Measurements from ENCODE around the gene ZCWPW1. TPM values are rescaled to one million over a fixed set of nuclear protein-coding genes. Genes with fewer than 3 reads are reported as not detected.

ZCWPW1 gene
- total RNA-seq, 2 donors from 2014 or later: 5.5 to 34.6 TPM

DNA sequence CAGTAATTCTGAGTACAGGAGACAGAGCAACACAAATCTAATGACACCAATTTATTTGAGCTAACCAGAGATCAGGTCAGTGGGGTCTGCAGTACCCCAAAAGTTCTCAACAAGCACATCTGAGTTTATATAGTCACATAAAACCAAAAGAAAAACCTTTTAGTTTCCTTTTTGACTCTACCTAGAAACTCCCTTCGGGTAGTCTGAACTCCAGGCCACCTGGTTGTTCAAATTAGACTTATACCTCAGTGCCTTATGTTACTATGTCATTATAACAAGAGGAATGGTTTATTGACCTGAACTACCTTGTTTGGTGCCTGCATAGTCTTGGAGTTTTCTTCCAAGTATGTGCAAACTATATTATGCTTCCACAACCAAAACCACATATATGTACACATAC is 14.6 kb downstream of the ZCWPW1 start:
- 87% methylated on average over 1 of the region's 1 CpG for whole genome bisulfite sequencing
- no peak overlapping the region for H3K4me3 ChIP-seq
- H3K4me1 ChIP-seq (replicated peaks): no peaks in the 10 kb centered on the region
- no peaks in the 10 kb centered on the region for H3K9me3 ChIP-seq
- H3K27ac ChIP-seq: no peak overlapping the region
- intact Hi-C loops (cut with DNase I): no loop called here
- no peaks in the 10 kb centered on the region for H3K27me3 ChIP-seq (replicated peaks; ENCODE audit: insufficient read depth)
- no peak for DNase-seq (ENCODE audit: low spot score)
- H3K36me3 ChIP-seq: no peaks in the 10 kb centered on the region
- TF ChIP-seq POLR2AphosphoS5 (IDR thresholded peaks at IDR 0.05) (no peak), POLR2A (IDR thresholded peaks at IDR 0.05) (no peak)
- TF ChIP-seq, protein P1, sequence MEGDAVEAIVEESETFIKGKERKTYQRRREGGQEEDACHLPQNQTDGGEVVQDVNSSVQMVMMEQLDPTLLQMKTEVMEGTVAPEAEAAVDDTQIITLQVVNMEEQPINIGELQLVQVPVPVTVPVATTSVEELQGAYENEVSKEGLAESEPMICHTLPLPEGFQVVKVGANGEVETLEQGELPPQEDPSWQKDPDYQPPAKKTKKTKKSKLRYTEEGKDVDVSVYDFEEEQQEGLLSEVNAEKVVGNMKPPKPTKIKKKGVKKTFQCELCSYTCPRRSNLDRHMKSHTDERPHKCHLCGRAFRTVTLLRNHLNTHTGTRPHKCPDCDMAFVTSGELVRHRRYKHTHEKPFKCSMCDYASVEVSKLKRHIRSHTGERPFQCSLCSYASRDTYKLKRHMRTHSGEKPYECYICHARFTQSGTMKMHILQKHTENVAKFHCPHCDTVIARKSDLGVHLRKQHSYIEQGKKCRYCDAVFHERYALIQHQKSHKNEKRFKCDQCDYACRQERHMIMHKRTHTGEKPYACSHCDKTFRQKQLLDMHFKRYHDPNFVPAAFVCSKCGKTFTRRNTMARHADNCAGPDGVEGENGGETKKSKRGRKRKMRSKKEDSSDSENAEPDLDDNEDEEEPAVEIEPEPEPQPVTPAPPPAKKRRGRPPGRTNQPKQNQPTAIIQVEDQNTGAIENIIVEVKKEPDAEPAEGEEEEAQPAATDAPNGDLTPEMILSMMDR (IDR thresholded peaks at IDR 0.05): no peak

DNA sequence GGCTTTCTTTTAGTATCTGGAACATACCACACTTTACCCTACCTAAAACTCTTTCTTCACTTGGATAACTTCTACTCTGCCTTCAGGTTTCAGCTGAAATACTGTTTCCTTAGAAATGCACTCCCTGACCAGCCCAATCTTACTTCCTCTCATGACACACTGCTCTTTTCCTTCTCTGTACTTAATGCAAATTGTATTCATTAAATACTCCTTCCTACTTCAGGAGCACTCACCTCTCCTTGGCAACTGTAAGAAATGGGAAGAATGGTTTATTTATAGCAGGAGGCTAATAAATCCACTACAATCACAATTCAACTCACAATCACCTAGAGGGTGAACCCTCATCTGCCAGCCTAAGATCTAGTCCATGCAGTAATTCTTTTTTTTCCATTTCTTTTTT is 15.2 kb downstream of the ZCWPW1 start:
- Histone ChIP-seq H3K4me3 (no peak overlapping the region), H3K27me3 (replicated peaks; ENCODE audit: insufficient read depth) (no peaks in the 10 kb centered on the region), H3K4me1 (replicated peaks) (no peaks in the 10 kb centered on the region), H3K36me3 (no peaks in the 10 kb centered on the region), H3K27ac (no peak overlapping the region), H3K9me3 (no peaks in the 10 kb centered on the region)
- no peak for TF ChIP-seq POLR2AphosphoS5 (IDR thresholded peaks at IDR 0.05)
- TF ChIP-seq, protein P1 (IDR thresholded peaks at IDR 0.05): no peak
- intact Hi-C loops (cut with DNase I): no loop called here
- no peak for DNase-seq (ENCODE audit: low spot score)

DNA sequence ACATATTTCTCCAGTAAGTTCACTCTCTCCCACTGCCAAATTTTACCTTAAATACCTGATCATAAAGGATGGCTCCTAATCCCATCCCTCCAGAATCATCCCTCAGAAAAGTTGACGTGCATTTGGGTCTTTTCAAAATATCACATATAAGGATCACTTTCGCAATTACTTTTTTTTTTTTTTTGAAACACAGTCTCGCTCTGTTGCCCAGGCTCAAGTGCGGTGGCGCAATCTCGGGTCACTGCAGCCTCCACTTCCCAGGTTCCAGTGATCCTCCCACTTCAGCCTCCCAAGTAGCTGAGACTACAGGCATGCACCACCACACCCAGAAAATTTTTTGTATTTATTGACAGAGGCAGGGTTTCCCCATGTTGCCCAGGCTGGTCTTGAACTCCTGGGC is 17.4 kb downstream of the ZCWPW1 start:
- Histone ChIP-seq H3K36me3 (no peaks in the 10 kb centered on the region), H3K27ac (no peak overlapping the region), H3K9me3 (no peaks in the 10 kb centered on the region), H3K4me3 (no peak overlapping the region), H3K27me3 (replicated peaks; ENCODE audit: insufficient read depth) (no peaks in the 10 kb centered on the region), H3K4me1 (replicated peaks) (no peaks in the 10 kb centered on the region)
- WGBS: 98% methylated on average over 6 of the region's 6 CpGs
- TF ChIP-seq POLR2AphosphoS5 (IDR thresholded peaks at IDR 0.05): no peak
- TF ChIP-seq, protein P1 (IDR thresholded peaks at IDR 0.05): no peak
- no peak for TF ChIP-seq POLR2A (IDR thresholded peaks at IDR 0.05)
- DNase-seq (ENCODE audit: low spot score): no peak
- intact Hi-C loops (cut with DNase I): no loop called here

DNA sequence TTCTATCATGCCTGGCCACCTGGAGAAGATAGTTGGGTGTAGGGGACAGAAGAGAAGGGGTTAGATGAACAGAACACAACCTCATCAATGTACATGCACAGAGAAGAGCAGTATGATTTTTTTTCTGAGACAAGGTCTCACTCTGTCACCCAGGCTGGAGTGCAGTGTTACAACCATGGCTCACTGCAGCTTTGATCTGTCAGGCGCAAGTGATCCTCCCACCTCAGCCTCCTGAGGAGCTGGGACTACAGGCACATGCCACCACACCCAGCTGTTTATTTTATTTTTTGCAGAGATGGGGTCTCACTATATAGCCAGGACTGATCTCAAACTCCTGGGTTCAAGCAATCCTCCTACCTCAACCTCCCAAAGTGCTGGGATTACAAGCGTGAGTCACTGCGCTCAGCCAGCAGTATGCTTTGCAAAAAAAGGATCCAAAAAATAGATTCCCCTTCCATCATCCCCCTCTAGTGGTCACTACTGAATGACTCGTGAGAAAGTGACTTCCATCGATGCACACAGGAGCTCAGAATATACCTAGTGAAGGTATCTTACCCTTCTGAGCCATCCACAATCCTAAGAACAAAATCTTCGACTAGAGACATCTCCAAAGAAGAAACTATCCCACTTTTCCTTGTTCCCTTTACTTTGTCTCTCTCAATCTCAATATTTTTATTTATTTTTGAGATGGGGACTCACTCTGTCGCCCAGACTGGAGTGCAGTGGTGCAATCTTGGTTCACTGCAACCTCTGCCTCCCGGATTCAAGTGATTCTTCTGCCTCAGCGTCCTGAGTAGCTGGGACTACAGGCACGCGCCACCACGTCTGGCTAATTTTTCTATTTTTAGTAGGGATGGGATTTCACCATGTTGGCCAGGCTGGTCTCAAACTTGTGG is 21.0 kb downstream of the ZCWPW1 start:
- Histone ChIP-seq H3K27me3 (replicated peaks; ENCODE audit: insufficient read depth) (no peaks in the 10 kb centered on the region), H3K27ac (no peak overlapping the region), H3K4me3 (no peak overlapping the region), H3K4me1 (replicated peaks) (no peaks in the 10 kb centered on the region), H3K36me3 (no peaks in the 10 kb centered on the region), H3K9me3 (no peaks in the 10 kb centered on the region)
- 56% methylated on average over 12 of the region's 12 CpGs for WGBS
- DNase-seq (ENCODE audit: low spot score): peak; percentile 44
- intact Hi-C loops (cut with DNase I): no loop called here
- TF ChIP-seq POLR2AphosphoS5 (IDR thresholded peaks at IDR 0.05): peak; percentile 26
- TF ChIP-seq, protein P1 (IDR thresholded peaks at IDR 0.05): peak in 3 of 4 experiments; percentile 41 to 74 (median 64)
- TF ChIP-seq POLR2A (IDR thresholded peaks at IDR 0.05): no peak

DNA sequence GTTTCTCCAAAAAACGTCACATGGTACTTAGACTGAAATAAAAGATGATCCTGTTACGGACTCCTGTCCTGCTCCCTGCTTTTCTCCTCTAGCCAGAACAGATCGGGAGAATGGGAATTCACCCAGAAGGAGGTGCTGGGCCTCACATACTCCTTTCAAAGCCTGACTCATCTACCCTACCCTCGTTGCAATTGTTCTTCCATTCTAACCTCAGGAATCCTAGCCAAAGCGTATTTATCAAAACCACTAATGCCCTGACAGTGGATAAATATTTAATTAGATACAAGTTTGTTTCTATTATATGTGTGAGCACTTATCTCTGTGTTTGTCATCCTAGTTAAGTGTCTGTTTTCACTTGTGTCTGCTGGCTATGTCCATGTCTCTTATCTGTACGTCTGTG is 21.7 kb downstream of the ZCWPW1 start:
- no peak for TF ChIP-seq POLR2AphosphoS5 (IDR thresholded peaks at IDR 0.05)
- Histone ChIP-seq H3K9me3 (no peaks in the 10 kb centered on the region), H3K27me3 (replicated peaks; ENCODE audit: insufficient read depth) (no peaks in the 10 kb centered on the region), H3K4me1 (replicated peaks) (no peaks in the 10 kb centered on the region), H3K27ac (no peak overlapping the region), H3K4me3 (no peak overlapping the region), H3K36me3 (no peaks in the 10 kb centered on the region)
- intact Hi-C loops (cut with DNase I): no loop called here
- DNase-seq (ENCODE audit: low spot score): no peak
- 58% methylated on average over 6 of the region's 6 CpGs for WGBS

Measured in prostate gland (tissue), 2 donors.